Left hindlimb (tissue), 1 donor: ENCODE measurements around the gene LETM1.

Experiments used
- DNase-seq: peaks from one replicate; pipeline ENCODE4 v3.0.0-alpha.2; 2018

The LETM1 gene

DNA sequence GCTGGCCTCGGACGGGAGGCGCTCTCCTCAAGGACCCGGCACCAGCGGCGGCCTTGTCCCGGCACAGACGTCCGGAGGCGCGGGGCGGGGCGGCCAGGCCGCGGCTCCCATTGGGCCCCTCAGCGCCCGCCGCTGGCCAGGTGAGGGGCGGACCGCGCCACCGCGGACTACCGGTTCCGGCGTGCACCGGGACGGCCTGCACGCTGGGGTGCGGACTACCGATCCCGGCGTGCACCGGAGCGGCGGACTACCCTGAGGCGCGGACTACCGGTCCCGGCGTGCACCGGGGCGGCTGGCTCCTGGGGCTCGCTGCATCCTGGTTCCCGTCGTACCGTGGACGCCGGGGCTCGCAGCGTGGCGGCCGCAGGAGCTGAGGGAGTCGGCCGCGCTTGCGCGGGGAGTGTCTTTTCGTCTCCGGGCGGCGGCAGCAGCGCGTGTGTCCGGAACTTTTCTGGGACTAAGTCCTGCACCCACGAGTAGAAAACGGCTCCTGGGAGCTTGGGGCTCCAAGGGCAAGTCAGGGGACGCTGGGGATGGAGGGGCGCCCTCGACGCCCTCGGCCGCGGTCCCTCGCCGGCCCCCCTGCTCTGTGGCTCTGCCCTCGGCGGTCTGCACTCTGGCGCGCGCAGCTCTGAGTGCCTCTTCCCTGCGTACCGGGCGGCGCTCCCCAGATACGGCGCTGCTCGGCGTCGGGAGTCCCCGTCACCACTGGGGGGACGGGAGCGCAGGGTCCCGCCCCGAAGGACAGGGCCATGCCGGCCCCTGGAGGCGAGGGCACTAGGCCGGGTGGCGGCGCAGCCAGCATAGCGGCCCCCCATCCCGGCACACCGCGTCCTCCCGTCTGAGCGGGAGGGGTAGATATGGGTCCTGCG lies at the start of gene LETM1:
Gene LETM1, minus strand, starts transcription at position 86 of the 872 bp plus-strand sequence. CDS start 206 bp downstream, outside the sequence.
- DNase-seq = peak; percentile 96

DNA sequence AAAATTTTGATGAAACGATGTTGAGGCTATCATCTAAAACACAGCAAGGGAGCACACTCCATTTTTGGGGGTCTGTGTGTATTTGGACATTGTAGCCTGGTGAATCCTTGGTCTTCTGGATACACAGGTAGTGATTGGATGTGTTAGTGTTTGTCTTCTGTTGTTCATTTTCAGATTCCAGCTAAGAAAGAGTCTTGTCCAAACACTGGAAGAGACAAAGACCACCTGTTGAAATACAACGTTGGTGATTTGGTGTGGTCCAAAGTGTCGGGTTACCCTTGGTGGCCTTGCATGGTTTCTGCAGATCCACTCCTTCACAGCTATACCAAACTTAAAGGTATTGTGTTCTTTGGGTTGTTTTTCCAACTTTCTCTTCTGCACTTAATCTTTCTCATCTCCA lies 48.1 kb upstream of the LETM1 start:
- DNase-seq = no peak

DNA sequence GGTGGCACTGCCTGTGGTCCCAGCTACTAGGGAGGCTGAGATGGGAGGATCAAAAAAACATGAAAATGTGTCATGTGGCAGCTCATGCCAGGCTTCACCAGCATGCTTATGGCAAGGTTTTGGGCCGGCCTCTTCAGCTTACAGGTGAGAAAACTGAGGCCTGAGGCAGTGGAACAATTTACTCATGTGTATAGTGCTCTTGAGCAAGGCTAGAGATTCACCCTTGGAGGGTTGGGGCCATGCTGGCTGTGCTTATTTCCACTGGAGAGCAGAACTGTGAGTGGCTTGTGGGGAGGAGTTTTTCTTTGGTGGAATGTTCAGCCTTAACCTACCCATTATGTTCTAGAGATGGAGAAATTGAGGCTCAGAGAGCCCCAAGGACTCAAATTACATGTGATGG lies 47.1 kb upstream of the LETM1 start:
- no peak for DNase-seq

DNA sequence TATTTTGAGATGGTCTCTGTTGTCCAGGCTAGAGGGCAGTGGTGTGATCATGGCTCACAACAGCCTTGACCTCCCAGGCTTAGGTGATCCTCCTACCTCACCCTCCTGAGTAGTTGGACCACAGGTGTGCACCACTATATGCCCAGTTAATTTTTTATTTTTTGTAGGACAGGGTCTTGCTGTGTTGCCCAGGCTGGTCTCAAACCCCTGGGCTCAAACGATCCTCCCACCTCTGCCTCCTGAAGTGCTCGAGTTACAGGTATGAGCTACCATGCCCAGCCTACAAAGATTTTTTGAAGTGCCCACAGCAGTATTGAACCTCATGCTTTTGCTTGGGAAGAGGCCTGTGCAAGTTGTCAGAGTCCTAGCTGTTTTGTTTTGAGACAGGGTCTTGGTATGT lies 46.3 kb upstream of the LETM1 start:
- DNase-seq = no peak

DNA sequence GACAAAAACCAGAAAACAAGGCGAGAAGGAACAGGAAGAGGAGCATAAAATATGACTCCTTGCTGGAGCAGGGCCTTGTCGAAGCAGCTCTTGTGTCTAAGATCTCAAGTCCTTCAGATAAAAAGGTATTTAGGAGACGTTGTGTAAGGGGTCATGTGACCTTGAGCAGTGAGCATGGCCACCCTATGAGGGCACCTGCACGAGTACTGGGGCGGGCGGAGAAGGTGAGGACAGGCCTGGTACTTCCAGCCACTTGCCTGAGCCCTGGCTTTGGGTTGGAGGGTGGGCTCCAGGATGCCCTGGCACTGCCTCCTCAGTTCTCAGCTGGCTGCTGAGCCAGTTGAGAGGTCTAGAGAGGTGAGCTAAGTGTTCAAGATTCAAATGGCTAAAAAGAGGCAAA lies 45.2 kb upstream of the LETM1 start:
- no peak for DNase-seq

DNA sequence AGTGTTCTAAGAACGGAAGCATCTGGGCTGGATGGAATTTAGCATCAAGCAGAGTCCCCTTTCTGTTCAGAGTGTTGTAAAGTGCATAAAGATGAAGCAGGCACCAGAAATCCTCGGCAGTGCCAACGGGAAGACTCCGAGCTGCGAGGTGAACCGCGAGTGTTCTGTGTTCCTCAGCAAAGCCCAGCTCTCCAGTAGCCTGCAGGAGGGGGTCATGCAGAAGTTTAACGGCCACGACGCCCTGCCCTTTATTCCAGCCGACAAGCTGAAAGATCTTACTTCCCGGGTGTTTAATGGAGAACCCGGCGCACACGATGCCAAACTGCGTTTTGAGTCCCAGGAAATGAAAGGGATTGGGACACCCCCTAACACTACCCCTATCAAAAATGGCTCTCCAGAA lies 44.7 kb upstream of the LETM1 start:
- DNase-seq = no peak

DNA sequence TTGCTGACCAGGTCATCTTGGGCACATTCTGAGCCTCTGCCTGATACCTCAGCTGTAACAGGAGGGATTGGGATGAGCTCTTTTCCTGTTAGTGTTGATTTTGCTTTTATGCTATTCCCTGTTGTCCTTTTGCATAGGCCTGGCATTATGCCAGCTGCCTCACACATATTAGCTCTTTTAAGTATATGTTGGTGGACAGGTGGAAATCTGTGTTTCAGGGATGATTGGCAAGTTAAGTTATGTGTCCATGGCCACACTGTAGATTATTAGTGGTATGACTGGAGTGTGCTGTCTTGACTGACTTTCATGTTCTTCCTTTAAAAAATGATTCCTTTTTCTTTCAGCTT lies 44.1 kb upstream of the LETM1 start:
- DNase-seq = no peak

DNA sequence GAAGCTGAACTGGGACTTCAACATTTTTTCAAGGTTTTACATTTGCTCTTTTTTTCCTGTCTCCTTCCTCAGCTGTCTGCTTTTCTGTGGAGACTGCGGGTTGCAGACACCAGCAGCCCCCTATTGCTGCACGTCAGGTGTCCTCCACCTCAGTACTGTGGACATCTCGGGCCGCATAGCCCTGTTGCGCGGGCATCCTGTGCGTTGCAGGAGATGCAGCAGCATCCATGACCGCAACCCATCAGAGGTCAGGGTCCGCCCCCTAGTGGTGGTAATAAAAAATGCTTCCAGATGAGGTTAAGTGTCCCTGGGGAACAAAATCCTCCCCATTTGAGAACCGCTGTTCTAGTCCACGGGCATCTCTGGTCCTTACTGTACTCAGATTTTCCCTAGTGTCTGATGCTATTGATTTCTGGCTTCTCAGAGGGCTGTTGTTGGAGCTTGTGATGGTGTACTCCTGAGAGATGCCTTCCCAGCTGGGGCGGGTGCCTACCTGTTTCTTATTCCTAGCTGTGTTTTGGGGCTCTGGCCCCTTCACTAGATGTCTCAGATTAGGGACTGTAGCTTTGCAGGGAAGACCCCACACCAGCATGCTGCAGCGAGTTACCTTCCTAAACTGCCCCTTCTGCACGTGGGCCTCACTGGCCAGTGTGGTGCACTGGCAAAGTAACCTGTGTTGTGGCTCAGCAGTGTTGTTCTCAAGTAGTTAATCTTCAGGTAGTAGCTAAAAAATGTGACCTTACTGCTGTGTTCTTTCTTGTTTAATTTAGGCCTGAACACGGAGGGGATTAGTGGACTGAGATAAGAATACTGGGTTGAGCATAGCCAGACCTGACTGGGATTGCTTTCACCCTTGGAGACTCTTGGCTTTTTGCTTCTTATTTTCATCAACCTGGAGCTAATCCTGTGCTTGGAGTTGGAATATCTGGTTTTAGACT lies 43.5 kb upstream of the LETM1 start:
- DNase-seq = peak; percentile 73

DNA sequence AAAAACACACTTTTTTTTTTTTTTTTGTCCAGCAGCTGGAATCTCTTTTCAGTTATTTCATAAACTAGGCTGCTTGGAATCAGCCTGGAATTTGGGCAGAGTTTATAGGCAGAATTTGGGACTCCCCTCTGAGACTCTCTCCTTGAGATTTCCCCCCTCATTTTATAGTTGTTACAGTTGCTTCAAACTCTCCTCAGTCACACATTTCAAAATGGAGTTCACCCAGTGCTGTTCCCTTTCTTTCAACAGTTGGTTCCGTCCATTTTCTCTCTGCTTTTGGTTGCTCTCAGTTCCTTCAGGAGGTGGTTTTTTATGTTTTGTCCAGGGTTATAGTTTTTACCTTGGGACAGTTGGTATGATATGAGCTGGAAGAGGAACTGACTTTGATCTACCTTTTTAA lies 42.7 kb upstream of the LETM1 start:
- DNase-seq = no peak

DNA sequence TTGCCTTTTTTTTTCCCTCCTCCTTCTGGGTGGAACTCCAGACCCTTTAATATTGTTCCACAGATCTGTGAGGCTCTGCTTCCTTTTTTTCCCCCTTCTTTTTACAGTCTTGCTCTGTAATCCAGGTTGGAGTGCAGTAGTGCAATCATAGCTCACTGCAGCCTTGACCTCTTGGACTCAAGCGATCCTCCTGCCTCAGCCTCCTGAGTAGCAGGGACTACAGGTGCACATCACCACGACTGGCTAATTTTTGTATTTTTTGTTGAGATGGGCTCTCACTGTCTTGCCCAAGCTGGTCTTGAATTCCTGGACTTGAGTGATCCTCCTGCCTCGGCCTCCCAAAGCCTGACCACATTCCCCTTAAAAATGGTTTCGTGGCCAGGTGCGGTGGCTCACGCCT lies 42.1 kb upstream of the LETM1 start:
- no peak for DNase-seq

DNA sequence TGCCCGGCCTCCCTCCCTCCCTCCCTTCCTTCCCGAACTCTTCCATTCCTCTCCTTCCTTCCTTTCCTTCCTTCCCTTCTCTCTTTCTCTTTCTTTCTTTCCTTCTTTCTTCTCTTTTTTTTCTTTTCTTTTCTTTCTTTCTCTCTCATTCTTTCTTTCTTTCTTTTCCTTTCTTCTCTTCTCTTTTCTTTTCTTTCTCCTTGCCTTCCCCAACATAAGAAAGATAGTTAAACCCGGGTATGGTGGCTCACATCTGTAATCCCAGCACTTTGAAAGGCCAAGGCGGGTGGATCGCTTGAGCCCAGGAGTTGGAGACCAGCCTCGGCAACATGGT lies 40.7 kb upstream of the LETM1 start:
- DNase-seq = no peak

DNA sequence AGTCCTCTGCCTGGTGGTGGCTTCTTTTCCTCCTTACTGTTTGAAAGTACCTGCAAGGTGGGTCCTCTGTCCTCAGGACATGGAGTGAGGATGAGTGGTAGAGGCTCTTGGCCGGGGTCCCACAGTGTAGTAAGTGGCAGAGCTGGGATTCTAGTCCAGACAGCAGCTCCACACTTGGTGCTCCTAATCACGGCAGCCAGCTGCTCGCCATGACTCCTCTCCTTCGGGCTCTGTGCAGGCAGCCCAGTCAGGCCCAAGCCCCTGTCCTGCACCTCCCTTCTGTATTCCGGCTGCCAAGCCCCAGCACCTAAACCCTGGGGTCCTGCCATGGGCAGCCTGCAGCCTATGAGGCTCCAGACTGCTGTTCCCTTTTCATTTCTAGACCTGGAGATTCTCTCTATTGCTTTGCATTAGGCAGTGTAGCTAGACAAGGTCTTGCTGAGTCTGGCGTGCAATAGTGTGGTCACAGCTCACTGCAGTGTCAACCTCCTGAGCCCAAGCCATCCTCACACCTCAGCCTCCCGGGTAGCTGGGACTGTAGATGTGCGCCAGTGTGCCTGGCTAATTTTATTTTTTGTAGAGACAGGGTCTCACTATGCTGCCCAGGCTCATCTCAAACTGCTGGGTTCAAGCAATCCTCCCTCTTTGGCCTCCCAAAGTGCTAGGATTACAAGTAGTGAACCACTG lies 40.2 kb upstream of the LETM1 start:
- no peak for DNase-seq

DNA sequence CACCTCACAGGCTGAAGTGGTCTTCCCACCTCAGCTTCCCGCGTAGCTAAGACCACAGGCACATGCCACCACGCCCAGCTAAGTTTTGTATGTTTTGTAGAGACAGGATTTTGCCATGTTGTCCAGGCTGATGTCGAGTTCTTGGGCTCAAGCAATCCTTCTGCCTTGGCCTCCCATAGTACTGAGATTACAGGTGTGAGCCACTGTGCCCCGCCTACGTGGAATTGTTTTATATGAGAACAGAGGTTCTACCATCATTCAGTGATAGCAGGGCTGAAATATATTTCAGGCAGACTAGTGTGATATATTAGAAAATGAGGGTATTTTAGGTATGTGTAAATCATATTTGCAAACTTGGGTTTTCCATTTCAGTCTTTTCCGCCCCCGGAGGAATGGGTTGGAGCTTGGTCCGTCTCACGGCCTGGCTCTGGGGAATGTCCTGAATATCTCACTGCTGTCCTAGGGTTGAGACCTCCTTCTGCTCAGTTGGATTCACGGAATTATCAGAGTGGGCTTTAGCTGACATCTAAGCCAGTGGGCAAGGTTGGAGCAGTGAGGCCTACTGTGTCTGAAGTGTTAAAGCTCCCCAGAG lies 35.1 kb upstream of the LETM1 start:
- DNase-seq = no peak

DNA sequence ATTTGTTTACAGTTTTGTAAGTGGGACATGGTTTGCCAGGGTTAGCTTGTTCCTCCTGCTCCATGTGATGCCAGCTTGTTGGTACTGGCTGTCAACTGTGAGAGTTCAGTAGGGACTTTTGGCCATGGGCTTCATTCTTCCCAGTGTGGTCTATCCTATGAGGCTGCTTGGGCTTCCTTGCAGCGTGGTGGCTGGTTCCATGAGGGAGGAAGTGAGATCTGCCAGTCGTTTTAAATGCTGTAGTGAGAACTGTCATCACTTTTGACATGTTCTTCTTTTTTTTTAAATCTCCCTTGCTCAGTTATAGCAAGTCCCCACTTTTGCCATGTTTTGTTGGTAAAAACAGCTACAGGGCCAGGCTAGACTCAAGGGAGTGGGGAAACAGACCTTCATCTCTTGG lies 31.1 kb upstream of the LETM1 start:
- no peak for DNase-seq

DNA sequence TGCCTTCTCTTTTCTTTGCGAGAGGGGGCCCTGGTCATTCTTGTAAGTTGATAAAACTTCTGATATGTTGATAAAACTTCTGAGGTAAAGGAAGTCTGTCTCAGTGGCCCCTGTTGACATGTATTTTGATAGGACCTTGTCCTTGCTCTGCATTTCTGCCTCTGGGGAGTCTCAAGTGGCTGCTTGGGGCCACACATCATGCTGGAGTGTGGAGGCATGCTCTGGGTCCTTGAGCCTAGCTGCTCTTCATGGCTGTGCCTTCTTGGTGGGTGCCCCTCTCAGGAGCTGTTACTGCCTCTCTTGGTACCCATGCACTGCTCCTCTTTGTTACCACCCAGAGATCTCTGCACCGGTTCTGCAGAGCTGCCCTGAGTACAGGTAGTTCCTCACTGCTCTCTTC lies 29.5 kb upstream of the LETM1 start:
- DNase-seq = no peak

DNA sequence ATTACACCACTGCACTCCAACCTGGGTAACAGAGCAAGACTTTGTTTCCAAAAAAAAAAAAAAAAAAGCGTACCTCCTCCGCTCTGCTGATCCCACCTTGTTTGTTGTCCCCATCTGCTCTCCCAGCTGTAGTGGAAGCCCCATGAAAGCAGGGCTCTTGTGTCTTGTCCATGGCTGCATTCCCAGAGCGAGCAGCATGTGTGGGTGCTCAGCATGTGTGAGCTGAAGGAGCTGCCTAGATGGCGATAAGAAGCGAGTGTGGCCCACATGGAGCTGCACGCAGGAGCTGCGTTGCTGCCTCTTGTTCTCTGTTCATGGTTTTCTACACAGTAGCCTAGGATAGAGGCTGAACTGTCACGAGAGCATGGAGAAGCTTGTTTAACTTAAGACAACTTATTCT lies 27.6 kb upstream of the LETM1 start:
- DNase-seq = no peak

DNA sequence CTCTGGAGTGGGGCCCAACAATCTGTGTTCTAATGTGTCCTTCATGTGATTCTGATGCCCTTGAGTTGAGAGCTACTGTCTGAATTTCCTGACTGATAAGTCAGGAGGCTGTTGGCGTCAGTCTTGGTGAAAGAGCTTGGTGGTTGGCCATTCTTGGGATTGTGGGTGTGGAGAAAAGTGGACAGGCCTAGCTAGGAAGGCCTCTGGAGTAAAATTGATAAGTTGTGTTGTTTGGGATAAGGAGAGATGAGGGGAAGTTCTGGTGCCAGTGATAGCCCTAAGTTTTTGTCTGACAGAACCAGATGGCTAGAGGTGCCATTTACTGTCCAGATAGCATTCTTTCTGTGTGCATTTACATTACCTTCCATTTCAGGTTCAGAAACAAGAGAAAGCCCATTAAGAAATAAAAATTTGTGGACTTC lies 26.9 kb upstream of the LETM1 start:
- no peak for DNase-seq

DNA sequence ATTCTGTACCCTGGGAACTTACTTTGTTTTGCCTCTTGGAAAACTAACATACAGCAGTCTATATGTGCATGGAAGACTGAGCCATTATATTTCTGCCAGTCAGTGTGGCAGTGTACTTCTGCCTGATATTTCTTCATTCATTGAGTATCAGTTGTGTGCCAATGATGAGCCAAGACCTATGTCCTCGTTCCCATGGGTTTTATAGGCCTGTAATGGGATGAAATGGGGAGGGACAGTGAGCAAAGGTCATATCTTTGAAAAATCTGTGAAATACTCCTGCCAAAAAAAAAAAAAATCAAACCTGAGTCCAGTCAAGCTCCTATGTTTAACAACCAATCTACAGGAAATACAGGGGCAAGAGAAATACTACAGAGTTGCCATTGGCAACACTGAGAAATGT lies 24.4 kb upstream of the LETM1 start:
- DNase-seq = no peak

DNA sequence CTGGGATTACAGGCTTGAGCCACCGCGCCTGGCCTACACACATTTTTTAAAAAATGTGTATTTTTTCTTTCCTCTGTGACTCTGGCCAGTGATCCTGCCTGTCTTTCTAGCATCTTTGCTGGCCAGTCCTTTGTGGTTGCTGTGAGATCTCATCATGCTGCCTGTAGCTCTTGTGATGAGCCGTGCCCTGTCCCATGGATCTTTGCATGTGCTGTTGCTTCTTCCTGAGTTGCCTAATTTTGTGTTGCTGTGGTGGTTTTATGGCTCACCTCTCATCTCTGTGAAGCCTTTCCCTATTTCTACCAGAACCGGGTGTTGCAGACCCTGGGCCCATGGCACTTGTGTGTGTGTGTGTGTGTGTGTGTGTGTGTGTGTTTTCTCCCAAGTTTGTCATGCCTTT lies 23.5 kb upstream of the LETM1 start:
- no peak for DNase-seq

DNA sequence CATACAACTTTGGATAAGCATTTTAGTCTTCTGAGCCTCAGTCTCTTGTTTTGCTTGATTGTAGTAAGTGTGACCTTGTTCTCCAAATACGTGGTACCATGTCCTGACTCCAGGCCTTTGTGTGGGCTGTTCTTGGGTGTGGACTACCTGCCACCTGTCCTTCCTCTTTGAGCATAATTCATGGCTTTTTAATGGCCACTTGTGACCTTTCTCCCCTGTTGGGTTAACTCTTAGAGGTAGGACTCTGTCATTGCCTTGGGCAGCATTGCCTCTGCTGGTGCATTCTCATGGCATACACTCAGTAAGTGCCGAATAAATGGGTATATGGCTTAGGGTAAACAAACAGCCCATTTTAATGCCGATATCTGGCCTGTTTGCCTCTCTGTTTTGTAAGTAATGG lies 18.2 kb upstream of the LETM1 start:
- DNase-seq = no peak

DNA sequence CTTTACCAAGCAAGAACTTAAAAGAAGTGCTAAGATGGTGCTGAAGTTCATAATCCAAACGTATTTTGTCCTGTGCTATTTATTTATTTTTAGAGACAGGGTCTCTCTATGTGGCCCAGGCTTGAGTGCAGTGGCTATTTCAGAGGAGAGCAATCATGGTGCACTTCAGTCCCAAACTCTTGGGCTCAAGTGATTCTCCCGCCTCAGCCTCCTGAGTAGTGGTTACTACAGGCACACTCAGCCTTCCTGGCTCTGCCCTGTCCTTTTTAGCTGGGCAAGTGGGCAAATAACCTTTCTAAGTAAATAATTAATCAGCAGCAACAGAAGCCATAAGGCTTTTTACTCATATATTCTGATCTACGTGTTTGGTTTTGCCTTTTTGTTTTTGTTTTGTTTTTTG lies 17.8 kb upstream of the LETM1 start:
- no peak for DNase-seq

DNA sequence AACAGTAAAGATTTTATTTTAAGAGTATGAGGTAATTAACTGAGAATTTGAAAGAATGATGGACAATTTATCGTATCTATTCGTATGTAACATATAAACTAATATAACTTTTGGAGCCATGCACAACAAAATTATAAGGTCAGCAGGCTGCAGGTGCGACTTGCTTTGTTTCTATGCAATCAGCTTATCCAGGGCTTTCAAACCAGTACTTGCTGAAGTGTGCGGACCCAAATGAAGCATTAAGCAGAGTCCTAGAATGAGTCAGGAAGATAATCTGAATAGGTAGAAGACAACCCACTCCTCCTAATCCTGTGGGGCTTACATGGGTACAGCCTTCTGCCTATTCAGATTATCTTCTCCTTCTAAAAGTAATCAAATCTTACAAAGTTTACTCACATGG lies 17.3 kb upstream of the LETM1 start:
- no peak for DNase-seq

DNA sequence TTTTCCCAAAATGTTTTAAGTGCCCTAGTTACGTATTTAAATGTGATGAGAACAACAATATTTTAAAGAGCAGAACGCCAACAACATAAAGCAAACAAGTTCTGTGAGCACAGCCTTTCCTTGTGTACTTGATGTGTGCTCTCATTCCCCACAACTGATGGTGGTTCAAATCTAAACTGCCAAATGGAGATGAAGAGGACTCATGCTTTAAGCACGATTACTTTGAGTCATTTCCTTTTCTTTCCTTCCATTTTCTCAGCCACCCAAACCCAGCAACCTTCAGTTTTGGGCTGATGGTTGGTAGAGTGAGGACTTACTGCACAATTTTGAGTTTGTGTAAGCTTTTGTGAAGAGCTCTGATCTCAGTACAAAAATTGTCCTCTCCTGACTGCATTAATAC lies 16.9 kb upstream of the LETM1 start:
- DNase-seq = no peak
